Left hindlimb (tissue), 1 donor: ENCODE measurements around the gene C1QTNF5.
"Not testable (repeated sequence)": the region's sequence is repeated elsewhere in the genome, so short reads cannot be mapped to it uniquely, and the experiment has no call there.

ENCODE experiments used
- DNase-seq: peaks from one replicate; pipeline ENCODE4 v3.0.0-alpha.2; 2018

C1QTNF5 gene, protein sequence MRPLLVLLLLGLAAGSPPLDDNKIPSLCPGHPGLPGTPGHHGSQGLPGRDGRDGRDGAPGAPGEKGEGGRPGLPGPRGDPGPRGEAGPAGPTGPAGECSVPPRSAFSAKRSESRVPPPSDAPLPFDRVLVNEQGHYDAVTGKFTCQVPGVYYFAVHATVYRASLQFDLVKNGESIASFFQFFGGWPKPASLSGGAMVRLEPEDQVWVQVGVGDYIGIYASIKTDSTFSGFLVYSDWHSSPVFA

DNA sequence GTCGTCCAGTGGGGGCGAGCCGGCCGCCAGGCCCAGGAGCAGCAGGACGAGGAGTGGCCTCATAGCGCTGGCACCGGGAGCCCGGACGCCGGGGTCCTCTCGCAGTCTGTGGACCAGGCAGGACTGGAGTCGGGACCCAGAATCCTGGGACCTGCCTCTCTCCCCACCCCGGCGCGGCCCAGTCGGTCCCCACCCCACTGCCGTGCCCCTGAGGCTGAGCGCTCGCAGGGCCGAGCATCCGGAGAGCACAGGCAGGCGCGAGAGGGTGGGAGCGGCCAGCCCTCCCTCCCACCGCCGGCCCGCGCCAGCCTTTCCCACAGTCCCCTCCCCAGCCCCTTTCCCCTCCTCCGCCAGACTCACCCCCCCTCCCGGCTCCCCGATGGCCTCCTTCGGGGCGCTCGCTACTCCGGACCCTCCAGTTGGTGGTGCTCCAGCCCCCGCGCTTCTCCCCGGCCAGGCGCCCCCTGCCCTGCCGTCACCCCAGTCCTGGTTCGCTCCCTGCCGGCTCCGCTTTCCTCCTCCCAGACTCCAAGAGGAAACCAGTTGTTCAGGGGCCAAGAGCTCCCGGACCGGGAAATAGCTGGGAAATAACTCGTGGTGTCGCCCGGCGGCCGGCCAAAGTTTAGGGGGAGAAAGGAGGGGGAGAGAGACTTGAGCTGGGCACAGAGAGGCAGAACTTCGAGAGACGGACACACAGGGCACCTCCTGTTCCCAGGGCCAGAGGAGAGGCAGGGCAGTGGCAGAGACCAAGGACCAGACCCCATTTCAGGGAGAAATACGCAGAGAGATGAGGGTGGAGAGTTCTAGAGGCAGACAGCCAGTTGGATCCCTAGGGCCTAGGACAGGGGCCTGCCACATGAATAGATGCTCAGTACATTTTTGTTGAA is at the start of gene C1QTNF5:
TSS of gene C1QTNF5 (minus strand) at position 549 of the 887 bp plus-strand sequence. CDS start at position 63, 486 bp downstream.
- DNase-seq = peak; percentile 95

DNA sequence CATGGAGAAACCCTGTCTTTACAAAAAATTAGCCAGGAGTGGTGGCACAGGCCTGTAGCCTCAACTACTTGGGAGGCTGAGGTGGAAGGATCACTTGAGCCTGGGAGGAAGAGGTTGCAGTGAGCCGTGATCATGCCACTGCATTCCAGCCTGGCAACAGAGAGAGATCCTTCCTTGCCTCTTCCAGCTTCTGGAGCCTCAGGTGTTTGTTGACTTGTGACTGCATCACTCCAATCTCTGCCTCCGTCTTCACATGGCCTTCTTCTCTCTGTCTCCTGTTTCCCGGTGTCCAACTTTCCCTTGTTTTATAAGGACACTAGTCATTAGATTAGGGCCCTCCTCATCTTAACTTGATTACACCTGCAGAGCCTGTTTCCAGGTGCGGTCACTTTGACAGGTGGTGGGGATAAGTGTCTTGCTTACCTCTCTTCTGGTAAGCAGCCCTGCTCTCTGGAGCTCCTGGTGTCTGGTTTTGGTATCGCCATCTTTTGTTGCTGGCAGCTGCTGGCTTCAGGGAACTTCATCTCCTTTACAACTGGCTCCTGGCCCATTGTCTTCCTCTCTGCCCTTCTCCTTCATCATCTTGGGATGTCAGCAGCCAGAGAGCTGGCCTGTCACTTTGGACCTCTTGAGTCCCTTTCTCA is 49.0 kb upstream of the C1QTNF5 start:
- no peak for DNase-seq

DNA sequence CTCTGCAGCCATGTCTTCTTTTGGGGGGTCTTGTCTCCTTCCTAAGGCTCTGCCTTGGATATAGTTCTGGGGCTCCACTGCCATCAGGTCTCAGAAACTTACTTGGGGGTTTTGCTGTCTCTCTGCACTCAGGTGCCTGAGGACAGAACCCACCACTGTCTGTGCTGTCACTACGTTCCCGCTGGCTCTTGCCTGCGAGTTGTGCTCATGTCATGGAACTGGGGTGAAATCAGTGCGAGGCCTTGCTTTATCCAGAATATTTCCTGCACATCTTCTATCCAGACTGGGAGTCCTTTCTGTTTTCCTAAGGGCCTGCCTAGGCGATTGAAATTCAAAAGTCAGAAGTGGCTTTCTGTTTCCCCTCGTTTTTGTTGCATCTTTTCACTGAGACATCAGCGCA is 47.4 kb upstream of the C1QTNF5 start:
- no peak for DNase-seq

DNA sequence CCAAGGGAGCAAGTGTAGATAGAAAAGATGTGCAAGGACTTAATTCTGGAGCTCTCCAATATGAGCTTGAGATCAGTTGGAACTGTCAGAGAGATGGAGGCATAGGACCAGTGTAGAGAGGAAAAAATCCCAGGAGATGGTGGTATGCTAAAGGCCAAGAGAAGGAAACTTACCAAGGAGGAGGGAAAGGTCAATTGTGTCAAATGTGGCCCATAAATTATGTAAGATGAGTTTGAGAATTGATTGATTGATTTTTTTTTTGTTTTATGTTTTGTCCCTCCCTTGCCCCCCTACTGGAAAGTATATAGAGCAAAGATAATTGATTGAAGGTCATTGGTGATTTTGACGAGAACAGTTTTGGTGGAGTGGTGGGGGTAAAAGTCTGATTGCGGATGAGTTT is 43.6 kb upstream of the C1QTNF5 start:
- no peak for DNase-seq

DNA sequence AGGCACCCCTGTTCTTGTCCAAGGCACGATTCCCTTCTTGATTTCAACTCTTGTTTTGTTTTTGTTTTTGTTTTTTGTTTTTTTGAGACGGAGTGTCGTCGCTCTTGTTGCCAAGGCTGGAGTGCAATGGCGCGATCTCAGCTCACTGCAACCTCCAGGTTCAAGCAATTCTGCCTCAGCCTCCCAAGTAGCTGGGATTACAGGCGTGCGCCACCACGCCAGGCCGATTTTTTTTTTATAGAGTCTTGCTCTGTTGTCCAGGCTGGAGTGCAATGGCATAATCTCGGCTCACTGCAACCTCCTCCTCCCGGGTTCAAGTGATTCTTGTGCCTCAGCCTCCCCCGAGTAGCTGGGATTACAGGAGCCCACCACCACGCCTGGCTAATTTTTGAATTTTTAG is 41.8 kb upstream of the C1QTNF5 start:
- DNase-seq = not testable (repeated sequence)

DNA sequence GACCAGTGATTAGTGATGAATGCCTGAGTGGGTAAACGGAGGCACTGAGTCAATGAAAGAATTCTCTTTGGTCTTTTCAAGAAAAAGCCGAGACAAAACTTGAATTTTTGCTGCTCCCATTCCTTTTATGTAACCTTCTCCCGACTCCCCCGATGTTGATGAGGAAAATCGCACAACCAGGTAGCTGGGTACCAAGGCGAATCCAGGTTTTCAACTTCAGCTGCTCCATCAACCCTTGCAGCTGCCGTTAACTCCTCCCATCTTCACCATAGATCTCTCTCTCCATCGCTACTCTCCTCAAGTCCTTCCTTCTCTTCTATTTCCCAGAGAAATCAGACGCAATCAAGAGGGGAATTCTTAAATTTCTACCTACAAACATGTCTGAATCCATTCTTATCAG is 41.4 kb upstream of the C1QTNF5 start:
- DNase-seq = no peak

DNA sequence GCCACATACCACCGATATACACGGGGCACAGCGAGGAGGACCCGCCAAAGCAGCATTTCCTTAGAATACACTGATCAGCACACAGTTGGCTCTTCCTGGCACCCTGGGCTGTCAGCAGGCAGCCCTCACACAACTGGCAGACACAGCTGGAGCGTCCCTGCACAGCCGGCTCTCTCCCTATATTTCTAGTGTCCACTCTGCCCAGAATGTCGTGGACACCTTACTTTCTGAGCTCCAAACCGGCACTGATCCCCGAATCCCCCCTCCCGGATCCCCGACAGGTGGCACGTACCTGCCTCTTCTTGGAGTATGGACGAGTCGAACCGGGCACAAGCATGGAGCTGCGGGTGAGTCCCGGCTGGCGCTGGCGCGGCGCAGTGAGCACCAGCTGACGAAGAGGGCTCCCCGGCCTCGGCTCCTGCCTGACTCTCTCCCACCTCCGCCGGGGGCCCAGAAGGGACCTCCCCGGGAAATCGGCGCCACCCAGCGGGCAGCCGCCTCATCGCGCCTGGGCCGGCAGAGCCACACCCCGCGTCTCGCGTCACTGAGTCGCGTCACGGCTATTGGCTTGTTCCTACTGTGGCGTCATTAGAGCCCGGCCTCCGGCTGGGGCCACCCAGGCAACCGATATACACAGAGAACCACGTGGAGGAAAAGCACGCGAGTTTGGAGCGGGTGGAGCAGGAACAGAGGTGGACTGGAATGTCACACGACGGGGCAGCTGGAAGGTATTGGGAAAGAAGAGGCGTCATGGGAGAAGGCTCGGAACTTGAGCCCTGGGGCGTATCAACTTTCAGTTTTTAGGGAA is 40.7 kb upstream of the C1QTNF5 start, which contains the start of gene USP2:
TSS of gene USP2 (minus strand) at position 510 of the 808 bp plus-strand sequence. CDS start 8,210 bp downstream, outside the sequence.
- DNase-seq = peak; percentile 97

DNA sequence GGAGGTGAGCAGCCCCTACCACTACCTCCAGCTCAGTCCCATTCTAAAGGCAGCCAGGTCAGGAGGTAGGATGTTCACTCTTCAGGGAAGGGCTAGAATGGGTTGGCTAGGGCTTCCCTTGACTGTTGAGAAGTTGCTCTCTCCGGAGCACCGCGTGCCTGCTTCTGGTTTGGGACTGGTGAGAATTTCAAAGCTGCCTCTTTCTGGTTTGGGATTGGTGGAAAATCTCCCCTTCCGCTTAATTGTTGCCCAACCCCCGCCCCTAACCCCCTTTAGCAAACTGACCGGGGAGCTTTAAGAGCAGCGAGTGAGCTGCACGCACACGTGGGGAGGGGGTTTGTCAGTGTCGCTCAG is 40.1 kb upstream of the C1QTNF5 start:
- DNase-seq = no peak

DNA sequence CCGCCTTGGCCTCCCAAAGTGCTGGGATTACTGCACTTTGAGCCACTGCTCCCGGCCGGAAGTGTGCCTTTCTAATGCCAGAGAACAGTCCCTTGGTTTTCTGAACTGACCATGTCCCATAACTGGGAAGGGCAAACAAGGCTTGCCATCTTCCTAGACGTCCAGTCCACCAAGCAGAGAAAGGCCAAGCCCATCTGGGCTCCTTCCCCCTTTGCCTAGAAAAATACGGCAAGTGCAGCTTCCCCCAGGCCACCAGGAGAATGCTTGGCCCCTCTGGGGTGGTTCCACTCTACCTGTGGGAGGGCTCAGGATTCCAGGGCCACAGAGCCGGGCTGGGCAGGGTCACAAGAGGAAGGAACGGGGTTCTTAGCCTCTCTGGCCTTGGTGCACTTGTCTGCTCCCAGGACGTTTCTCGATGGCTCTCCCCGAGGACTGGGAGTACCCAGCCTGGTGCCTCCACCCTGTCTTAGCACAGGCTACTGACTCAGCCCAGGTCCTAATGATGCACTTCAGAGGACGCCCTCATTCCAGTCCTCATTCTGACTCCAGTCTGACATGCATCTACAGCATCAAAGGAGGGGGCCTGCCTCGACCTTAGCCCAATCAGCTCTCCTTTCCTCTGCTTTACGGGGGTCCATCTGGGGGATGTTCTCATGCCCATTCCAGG is 39.6 kb upstream of the C1QTNF5 start:
- DNase-seq = no peak

DNA sequence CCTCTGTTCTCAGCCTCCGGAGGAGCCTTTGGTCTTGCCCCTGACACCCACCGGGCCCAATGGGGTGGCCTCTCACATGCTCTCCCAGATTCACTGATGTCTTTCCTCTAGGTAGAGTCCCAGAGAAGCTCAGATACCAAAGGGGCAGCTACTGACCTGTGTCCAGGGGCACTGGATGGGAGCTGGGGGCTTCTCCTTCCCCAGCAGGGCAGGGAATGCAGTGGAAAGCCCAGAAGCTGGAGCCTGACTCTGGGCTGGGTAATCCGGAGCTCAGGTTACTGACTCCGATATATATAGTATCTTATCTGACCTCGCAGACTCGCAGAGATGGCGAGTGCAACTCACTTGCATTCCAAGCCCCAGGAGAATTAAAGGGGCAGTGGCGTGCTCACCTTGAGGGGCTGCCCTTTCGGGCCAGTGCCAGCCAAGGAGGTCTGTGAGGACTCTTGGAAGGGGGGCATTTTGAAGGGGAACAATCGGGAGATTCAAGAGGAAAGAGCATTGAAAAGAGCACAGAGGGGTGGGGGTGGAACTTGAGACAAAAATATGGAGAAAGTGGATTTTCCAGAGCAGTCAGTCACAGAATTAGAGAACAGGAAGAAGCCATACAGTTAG is 38.3 kb upstream of the C1QTNF5 start:
- DNase-seq = no peak

DNA sequence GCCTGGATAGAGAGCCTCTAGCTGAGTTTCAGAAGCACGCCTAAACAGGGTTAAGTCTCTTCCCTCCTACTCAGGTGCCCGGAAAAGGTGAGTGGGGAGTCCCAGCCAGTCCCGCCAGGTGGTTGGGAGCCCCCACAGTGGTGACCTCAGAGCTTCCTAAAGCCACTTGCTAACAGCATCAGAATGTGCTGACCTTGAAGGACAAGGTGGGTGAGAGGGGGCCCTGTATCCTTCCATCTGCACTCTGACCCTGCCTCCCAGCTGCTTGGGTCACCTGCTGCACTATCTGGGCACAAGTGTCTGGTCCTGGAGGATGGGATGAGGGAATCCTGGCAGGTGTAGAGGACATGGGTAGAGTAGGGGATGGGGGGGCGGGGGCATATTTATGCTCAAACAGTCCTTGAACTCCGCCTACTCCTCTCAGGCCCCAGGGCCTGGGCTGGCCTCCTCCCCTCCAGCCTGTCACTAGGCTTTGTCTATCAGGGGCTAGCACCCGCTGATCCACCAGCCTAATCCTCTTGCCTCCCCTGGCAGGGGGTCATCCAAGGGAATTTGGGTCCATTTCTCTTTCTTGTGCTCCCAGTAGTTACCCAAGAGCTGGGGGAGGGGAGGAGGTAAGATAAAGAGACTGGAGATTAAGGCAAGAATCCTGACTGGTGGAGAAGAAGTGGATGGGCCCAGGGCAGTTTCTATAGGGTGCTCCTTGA is 37.4 kb upstream of the C1QTNF5 start:
- no peak for DNase-seq

DNA sequence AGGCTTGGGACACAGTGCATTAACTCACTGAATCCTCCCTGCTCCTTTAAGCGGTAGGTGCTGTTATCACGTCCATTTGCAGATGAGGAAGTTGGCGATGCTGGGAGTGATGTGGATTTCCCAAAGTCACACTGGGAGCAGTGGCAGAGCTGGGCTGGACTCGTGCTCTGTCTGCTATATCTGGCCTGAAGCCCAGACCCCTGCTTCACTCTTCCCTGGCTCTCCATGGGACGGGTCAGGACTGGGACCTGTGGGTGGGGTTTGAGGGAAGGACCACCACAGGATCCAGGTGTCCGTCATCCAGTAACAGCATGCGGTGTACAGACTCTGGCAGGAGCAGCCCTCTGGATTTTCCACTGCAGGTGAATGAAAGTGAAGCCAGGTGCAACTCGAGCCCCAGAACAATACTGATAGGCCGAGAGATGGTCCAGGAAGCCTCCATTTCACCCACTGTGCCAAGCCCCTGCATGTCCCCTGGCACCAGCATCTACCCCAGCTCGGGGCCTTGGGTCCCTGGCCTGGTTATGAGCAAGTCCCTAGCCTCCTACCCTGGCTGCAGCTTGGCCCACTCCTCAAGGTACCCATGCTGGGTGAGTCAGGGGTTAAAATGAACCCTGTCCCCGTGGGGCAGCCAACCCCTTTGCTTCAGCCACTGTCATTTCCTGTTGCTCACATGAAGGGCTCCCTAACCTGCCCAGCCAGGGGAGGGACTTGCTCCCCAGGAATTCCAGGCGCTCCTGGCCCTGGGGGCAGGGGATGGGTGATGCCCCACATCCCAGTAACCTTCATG is 36.6 kb upstream of the C1QTNF5 start:
- no peak for DNase-seq

DNA sequence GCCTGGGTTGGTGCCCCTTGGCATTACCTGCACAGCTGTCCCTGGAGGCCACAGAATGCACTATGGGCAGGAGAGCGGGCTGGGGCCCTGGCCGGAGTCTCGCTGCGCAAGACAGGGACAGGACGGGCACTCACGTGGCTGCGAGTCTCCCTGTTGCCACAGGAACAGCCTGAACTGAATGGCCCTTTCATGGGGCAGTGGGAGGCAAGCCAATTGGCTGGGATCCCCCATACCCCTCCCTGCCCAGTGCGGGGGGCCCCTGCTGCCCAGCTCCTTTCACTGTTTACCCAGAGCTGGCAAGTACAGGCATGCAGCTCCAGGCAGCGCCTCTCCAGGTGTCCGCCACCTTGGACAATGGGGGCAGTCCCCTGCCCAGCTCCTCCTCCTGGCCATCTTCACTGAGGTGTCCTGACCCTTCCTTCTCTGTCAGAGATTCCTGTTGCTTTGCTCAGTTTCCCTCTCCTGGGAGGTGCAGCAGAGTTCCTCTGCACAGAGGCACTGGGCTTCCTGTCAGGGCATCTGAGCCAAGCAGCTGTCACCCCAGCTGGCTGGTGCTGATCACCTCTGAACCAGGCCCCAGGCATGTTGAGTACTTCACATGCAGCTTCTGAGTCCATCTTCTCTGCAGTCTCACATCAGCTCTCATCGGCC is 35.6 kb upstream of the C1QTNF5 start:
- DNase-seq = peak; percentile 81

DNA sequence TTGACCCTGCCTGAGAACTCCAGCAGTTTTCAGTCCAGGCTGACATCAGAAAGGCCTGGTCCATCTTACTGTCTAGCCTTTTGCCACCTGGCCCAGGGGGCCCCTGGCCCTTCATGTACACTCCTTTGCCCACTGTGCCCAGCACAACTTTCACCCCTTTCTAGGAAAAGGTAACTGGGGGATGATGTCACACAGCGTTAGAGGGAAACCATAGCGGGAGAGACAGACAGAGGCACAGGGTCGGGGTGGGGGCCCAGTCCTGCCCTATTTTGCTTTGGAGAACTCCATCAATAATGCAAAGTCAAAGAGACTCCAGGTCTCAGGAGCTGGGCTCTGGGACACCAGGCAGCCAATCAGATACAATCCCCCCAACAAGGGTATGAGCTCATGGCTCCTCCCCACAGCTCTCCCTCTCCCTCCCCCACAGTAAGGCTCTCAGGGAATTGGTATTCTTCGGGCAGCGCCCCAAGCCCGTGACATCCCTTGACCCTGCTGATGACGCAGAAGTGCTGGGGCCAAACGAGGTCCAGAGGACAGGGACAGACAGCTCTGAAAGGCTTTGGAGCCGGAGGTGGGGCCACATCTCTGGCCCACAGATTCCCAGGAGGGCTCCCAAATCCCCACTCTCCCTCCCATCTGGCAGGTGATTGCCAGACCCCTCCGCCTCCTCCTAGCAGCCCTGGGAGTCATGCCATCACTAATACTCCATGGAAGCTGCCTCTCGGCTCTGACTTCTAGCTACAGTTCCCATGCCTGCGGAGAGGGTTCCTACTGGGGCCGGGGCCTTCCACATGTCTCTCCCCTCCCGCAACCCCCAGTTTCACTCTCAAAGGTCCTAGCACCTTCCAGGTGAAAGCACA is 34.9 kb upstream of the C1QTNF5 start:
- peak; percentile 71 for DNase-seq

DNA sequence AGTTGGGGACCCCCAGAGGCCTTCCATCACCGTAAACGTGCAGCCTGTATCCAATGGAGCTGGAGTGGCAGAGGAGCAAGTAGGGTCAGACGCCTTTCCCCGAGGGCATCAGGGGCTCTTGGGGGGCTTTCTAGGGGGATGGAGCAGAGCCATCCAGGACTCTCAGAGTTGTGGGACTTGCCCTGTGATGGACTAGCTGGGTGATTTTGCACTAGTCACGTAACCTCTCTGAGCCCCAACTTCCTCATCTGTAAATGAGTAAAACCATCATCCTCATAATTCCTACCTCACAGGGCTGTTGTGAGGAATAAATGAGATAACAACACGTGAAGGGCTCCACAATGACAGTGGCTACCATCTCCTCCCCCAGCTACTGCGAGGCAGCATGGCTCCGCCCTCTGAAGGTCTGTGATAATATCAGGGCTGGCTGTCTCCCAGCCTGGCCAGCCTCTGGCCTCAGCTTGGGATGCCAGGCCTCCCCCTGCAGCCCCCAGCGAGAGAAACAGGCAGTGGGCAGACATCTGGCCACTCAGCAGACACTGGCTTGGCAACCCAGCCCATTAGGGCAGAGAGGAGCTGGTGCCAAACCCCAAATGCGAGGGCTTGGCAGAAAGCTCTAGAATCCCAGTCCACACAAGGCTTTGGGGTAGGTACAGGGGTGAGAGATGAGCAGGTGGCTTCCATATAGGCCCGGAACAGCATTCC is 34.1 kb upstream of the C1QTNF5 start:
- DNase-seq = peak; percentile 52

DNA sequence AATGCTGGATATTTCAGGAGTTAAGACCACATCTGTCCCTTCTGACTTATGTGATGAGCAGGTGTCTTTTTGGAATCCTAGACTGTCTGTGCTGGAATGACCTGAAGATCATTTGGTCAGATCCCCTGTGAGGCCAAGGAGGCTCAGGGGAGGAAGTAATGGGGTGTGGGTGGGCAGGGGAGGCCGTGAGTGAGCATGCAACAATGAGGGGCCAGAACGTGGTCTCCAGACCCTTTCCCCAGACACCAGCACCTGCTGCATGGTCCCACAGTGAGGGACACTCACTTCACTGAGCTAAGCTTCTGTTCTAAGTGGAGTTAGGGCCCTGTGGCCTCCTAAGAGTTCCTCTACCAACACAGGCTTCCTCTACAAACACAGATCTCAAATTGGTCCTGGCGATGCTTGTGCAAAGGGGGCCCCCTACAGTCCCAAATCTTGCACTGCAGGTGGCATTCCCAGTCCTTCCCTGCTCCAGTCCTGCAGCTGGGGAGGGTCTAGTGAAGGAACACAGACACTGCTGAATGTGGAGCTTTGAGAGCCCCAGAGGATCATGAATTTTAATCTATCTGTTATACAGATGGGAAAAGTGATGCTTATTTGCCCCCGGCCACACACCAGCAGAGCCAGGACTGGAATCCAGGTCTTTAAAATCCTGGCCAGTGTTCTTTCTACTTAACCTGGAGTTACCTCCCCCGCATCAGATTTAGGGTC is 33.4 kb upstream of the C1QTNF5 start:
- DNase-seq = peak; percentile 87
